ENCODE measurements around the gene BNC2. TPM values are rescaled to one million over a fixed set of nuclear protein-coding genes. Genes with fewer than 3 reads are reported as not detected.

The BNC2 gene
- total and polyA plus RNA-seq, 4 donors = 3.1 to 51.2 (median 16.9) TPM

- H3K36me3 ChIP-seq (ENCODE audit: control insufficient read depth, insufficient read depth, low read length) = no peaks in the 10 kb centered on the region
- no peaks in the 10 kb centered on the region for H3K9me3 ChIP-seq (ENCODE audit: control insufficient read depth, insufficient read depth, low read length)
- peak in 1 of 6 donors; percentile 69 for DNase-seq (ENCODE audit: low read depth in 4 of 6, low spot score in 6 of 6)
- no peaks in the 10 kb centered on the region for H3K27me3 ChIP-seq (ENCODE audit: control insufficient read depth, insufficient read depth, low read length)
- H3K27ac ChIP-seq (ENCODE audit: low read depth, low read length) = no peak overlapping the region
- no peaks in the 10 kb centered on the region for H3K4me1 ChIP-seq (ENCODE audit: control insufficient read depth, insufficient read depth, low read length)
- H3K4me3 ChIP-seq (ENCODE audit: low read depth, low read length) = no peak overlapping the region
- 80% methylated on average over 1 of the region's 1 CpG for WGBS (ENCODE audit: insufficient coverage)
These were observed 273.3 kb downstream of the BNC2 start for GRCh38 chr9:16597136-16597535.

DNA sequence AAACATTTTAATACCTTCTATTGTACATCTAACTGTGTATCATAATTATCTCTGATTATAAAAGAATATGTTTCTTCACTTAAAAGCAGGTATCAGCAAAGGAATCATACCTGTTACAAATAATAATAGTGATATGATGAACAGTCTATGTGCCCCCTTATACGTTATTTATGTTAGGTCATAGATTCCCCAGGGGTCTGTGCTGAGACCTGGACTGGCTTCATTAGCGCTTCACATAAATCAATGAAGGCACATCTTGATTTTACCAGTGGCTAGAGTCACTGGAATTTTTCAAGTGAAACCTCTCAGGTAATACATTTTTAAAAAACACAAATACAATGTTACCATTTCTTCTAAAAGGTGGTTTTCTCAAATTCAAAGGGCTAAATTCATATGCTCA, 275.2 kb downstream of the BNC2 start:
- Histone ChIP-seq H3K27me3 (ENCODE audit: control insufficient read depth, insufficient read depth, low read length) (no peaks in the 10 kb centered on the region), H3K9me3 (ENCODE audit: control insufficient read depth, insufficient read depth, low read length) (no peaks in the 10 kb centered on the region), H3K4me3 (ENCODE audit: low read depth, low read length) (no peak overlapping the region), H3K4me1 (ENCODE audit: control insufficient read depth, insufficient read depth, low read length) (no peaks in the 10 kb centered on the region), H3K36me3 (ENCODE audit: control insufficient read depth, insufficient read depth, low read length) (no peaks in the 10 kb centered on the region), H3K27ac (ENCODE audit: low read depth, low read length) (no peak overlapping the region)
- no CpG with 5 or more reads among the region's 2 CpGs for WGBS (ENCODE audit: insufficient coverage)
- no peak for DNase-seq (ENCODE audit: low read depth in 4 of 6, low spot score in 6 of 6)

DNA sequence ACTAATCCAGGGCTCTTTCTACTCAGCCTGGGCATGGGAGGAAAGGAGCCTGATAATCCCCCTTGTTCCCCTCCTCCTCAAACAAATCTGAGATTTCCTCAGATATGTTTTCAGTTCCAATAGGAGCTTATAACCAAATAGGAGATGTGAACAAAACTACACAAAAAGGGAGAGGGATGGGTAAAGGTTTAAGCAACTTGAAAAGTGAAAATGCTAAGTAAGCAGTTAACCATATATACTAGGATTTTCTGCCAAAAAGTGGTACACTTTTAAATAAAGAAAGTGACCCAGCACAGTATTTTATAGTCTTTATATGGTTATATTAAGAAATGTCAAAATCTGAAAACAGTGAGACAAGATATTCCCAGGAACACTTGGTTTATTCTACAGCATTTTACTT, 275.7 kb downstream of the BNC2 start:
- Histone ChIP-seq H3K36me3 (ENCODE audit: control insufficient read depth, insufficient read depth, low read length) (no peaks in the 10 kb centered on the region), H3K4me1 (ENCODE audit: control insufficient read depth, insufficient read depth, low read length) (no peaks in the 10 kb centered on the region), H3K4me3 (ENCODE audit: low read depth, low read length) (no peak overlapping the region), H3K27ac (ENCODE audit: low read depth, low read length) (no peak overlapping the region), H3K9me3 (ENCODE audit: control insufficient read depth, insufficient read depth, low read length) (no peaks in the 10 kb centered on the region), H3K27me3 (ENCODE audit: control insufficient read depth, insufficient read depth, low read length) (no peaks in the 10 kb centered on the region)
- no peak for DNase-seq (ENCODE audit: low read depth in 4 of 6, low spot score in 6 of 6)

GRCh38 chr9:16593746-16594145, 276.7 kb downstream of the BNC2 start:
- WGBS (ENCODE audit: insufficient coverage) = no CpG with 5 or more reads among the region's 1 CpG
- no peaks in the 10 kb centered on the region for H3K4me1 ChIP-seq (ENCODE audit: control insufficient read depth, insufficient read depth, low read length)
- no peaks in the 10 kb centered on the region for H3K27me3 ChIP-seq (ENCODE audit: control insufficient read depth, insufficient read depth, low read length)
- no peak overlapping the region for H3K4me3 ChIP-seq (ENCODE audit: low read depth, low read length)
- no peak overlapping the region for H3K27ac ChIP-seq (ENCODE audit: low read depth, low read length)
- H3K9me3 ChIP-seq (ENCODE audit: control insufficient read depth, insufficient read depth, low read length) = no peaks in the 10 kb centered on the region
- DNase-seq (ENCODE audit: low read depth in 4 of 6, low spot score in 6 of 6) = no peak
- H3K36me3 ChIP-seq (ENCODE audit: control insufficient read depth, insufficient read depth, low read length) = no peaks in the 10 kb centered on the region

DNA sequence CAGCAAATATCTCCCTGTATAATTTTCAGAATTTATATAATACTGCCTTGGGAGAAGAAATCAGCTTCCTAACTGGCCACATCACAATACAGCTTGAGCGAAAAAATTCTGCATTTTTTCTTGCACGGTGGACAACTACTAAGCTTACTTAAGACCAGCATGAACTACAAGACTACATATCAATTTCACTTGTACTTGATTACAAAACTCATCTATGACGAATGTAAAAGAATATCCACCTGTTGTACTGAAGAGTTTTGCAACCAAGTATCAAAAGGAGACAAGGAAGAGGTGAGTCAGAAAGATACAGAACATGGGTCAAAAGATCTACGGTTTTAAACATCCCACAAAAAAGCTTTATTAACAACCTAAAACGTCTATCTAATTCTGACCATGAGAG, 279.4 kb downstream of the BNC2 start:
- H3K9me3 ChIP-seq (ENCODE audit: control insufficient read depth, insufficient read depth, low read length) = no peaks in the 10 kb centered on the region
- no CpG with 5 or more reads among the region's 5 CpGs for WGBS (ENCODE audit: insufficient coverage)

GRCh38 chr9:16585591-16585990, 284.9 kb downstream of the BNC2 start:
- 100% methylated on average over 3 of the region's 4 CpGs for WGBS (ENCODE audit: insufficient coverage)
- DNase-seq (ENCODE audit: low read depth in 4 of 6, low spot score in 6 of 6) = no peak
- Histone ChIP-seq H3K9me3 (ENCODE audit: control insufficient read depth, insufficient read depth, low read length) (no peaks in the 10 kb centered on the region), H3K4me3 (ENCODE audit: low read depth, low read length) (no peak overlapping the region), H3K27ac (ENCODE audit: low read depth, low read length) (no peak overlapping the region), H3K4me1 (ENCODE audit: control insufficient read depth, insufficient read depth, low read length) (no peaks in the 10 kb centered on the region), H3K36me3 (ENCODE audit: control insufficient read depth, insufficient read depth, low read length) (no peaks in the 10 kb centered on the region), H3K27me3 (ENCODE audit: control insufficient read depth, insufficient read depth, low read length) (no peaks in the 10 kb centered on the region)

More for the DNA sequence above, 279.4 kb downstream of the BNC2 start:
- H3K27ac ChIP-seq (ENCODE audit: low read depth, low read length) = no peak overlapping the region
- no peaks in the 10 kb centered on the region for H3K4me1 ChIP-seq (ENCODE audit: control insufficient read depth, insufficient read depth, low read length)
- H3K27me3 ChIP-seq (ENCODE audit: control insufficient read depth, insufficient read depth, low read length) = no peaks in the 10 kb centered on the region
- H3K36me3 ChIP-seq (ENCODE audit: control insufficient read depth, insufficient read depth, low read length) = no peaks in the 10 kb centered on the region
- DNase-seq (ENCODE audit: low read depth in 4 of 6, low spot score in 6 of 6) = no peak
- H3K4me3 ChIP-seq (ENCODE audit: low read depth, low read length) = no peak overlapping the region

DNA sequence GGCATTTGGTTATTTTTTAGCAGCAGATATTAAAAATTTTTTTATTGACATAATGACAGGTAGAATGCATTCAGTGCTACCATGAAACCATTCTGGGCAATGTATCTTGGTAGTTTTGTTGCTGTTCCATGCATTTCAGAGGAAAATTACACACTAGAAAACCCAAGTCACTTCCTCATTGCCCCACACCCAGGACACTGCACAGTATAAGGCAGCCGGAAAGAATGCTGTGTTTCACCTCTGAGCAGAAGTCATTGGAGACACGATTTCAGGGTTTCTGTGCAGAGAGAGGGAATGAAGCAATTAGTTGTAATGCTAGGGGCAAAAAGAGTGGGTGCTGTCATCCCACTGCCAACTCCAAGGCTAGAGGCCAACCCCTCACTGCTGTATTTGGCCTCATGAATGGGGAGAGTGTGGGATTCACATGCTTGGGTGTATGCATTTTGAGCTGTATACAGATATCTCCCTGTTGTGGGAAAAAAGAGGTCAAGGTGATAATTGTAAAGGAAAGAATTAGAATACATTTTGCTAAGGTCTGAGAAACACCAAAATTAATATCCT, 290.5 kb downstream of the BNC2 start:
- H3K4me1 ChIP-seq (ENCODE audit: control insufficient read depth, insufficient read depth, low read length) = no peaks in the 10 kb centered on the region
- no peak overlapping the region for H3K4me3 ChIP-seq (ENCODE audit: low read depth, low read length)
- no peak overlapping the region for H3K27ac ChIP-seq (ENCODE audit: low read depth, low read length)
- no peaks in the 10 kb centered on the region for H3K36me3 ChIP-seq (ENCODE audit: control insufficient read depth, insufficient read depth, low read length)
- H3K9me3 ChIP-seq (ENCODE audit: control insufficient read depth, insufficient read depth, low read length) = no peaks in the 10 kb centered on the region
- no peaks in the 10 kb centered on the region for H3K27me3 ChIP-seq (ENCODE audit: control insufficient read depth, insufficient read depth, low read length)
- WGBS (ENCODE audit: insufficient coverage) = 33% methylated on average over 1 of the region's 2 CpGs
- no peak for DNase-seq (ENCODE audit: low read depth in 4 of 6, low spot score in 6 of 6)

GRCh38 chr9:16575986-16576245, 294.6 kb downstream of the BNC2 start:
- no peaks in the 10 kb centered on the region for H3K9me3 ChIP-seq (ENCODE audit: control insufficient read depth, insufficient read depth, low read length)
- no peak overlapping the region for H3K4me3 ChIP-seq (ENCODE audit: low read depth, low read length)
- H3K27me3 ChIP-seq (ENCODE audit: control insufficient read depth, insufficient read depth, low read length) = no peaks in the 10 kb centered on the region
- no peaks in the 10 kb centered on the region for H3K36me3 ChIP-seq (ENCODE audit: control insufficient read depth, insufficient read depth, low read length)
- H3K27ac ChIP-seq (ENCODE audit: low read depth, low read length) = no peak overlapping the region
- WGBS (ENCODE audit: insufficient coverage) = 83% methylated on average over 1 of the region's 3 CpGs
- DNase-seq (ENCODE audit: low read depth in 4 of 6, low spot score in 6 of 6) = no peak
- H3K4me1 ChIP-seq (ENCODE audit: control insufficient read depth, insufficient read depth, low read length) = no peaks in the 10 kb centered on the region

DNA sequence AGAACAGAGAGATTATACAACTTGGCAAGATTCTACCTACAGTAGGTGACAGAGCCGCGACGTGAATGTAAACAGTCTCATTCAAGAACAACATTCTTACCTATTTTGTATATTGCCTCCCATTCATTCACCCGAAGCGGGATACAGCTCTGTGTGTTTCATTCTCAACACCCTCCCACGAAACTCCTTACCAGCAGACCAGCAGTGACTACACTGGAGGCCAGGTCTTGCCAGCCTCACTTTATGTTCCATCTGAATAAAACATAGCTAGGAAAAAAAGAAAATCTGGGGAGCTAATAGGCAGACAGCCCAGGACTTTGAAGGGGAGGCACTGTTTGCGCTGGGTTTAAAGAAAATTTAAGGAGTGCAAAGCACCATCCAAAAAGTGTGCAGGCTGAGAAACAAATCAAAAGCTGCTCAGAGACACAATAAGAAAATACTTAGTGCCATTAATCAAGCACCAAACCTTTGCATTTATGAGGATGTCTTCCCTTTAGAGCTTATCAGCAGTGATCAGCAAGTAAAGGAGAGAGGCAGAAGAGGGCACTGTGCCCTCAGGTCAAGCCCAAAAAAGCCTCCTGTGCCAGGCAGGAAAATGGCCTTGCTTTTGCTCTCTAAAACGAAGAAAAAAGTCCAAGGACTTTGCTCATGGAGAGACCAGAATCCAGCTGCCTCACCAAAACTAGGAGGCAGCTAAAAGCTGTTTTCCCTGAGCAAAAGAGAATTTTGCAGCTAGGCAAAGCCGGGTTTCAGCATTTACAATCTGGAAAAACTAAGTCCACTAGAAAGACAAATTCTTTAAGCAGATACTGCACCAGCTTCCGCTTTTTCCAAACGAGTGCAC, 295.1 kb downstream of the BNC2 start:
- H3K36me3 ChIP-seq (ENCODE audit: control insufficient read depth, insufficient read depth, low read length) = no peaks in the 10 kb centered on the region
- no peaks in the 10 kb centered on the region for H3K27me3 ChIP-seq (ENCODE audit: control insufficient read depth, insufficient read depth, low read length)
- H3K4me3 ChIP-seq (ENCODE audit: low read depth, low read length) = no peak overlapping the region
- no peak overlapping the region for H3K27ac ChIP-seq (ENCODE audit: low read depth, low read length)
- no peaks in the 10 kb centered on the region for H3K9me3 ChIP-seq (ENCODE audit: control insufficient read depth, insufficient read depth, low read length)
- DNase-seq (ENCODE audit: low read depth in 4 of 6, low spot score in 6 of 6) = peak in 1 of 6 donors; percentile 13
- WGBS (ENCODE audit: insufficient coverage) = 66% methylated on average over 4 of the region's 11 CpGs
- H3K4me1 ChIP-seq (ENCODE audit: control insufficient read depth, insufficient read depth, low read length) = no peaks in the 10 kb centered on the region

GRCh38 chr9:16572005-16572734, 298.3 kb downstream of the BNC2 start:
- Histone ChIP-seq H3K36me3 (ENCODE audit: control insufficient read depth, insufficient read depth, low read length) (no peaks in the 10 kb centered on the region), H3K27me3 (ENCODE audit: control insufficient read depth, insufficient read depth, low read length) (no peaks in the 10 kb centered on the region), H3K9me3 (ENCODE audit: control insufficient read depth, insufficient read depth, low read length) (no peaks in the 10 kb centered on the region), H3K4me3 (ENCODE audit: low read depth, low read length) (no peak overlapping the region), H3K4me1 (ENCODE audit: control insufficient read depth, insufficient read depth, low read length) (no peaks in the 10 kb centered on the region), H3K27ac (ENCODE audit: low read depth, low read length) (no peak overlapping the region)
- 57% methylated on average over 2 of the region's 5 CpGs for WGBS (ENCODE audit: insufficient coverage)
- DNase-seq (ENCODE audit: low read depth in 4 of 6, low spot score in 6 of 6) = no peak

Data from spinal cord (tissue), 10 donors.